NB4 (cell line): Measurements from ENCODE around the gene FLRT3.

Source experiments
- DNase-seq: peaks from one replicate; pipeline ENCODE4 v3.0.0; 2010; ENCODE audit warnings: low read depth
- H3K4me3 ChIP-seq: one replicate; pipeline ENCODE4 v1.5.1; 2011; ENCODE audit warnings: mild to moderate bottlenecking, low read depth, low read length, moderate library complexity
- CTCF ChIP-seq: IDR thresholded peaks from one replicate; pipeline ENCODE4 v1.5.1; 2012; ENCODE audit warnings: low read depth, low read length
- MAX ChIP-seq: IDR thresholded peaks from 2 replicates; pipeline ENCODE4 v1.6.1; 2011; ENCODE audit warnings: low read depth, low read length
- MYC ChIP-seq: IDR thresholded peaks from 2 replicates; pipeline ENCODE4 v1.6.1; 2011; ENCODE audit warnings: low read depth, low read length
- POLR2A ChIP-seq: IDR thresholded peaks from 2 replicates; pipeline ENCODE4 v1.6.1; 2011; ENCODE audit warnings: mild to moderate bottlenecking; ENCODE audit not compliant: insufficient read length; ENCODE audit errors: extremely low read depth

Gene FLRT3

GRCh38 chr20:14303651-14304050, 33.8 kb downstream of the FLRT3 start:
- no peak overlapping the region for H3K4me3 ChIP-seq
- TF ChIP-seq CTCF (no peak), MAX (no peak), POLR2A (no peak), MYC (no peak)
- no peak for DNase-seq

GRCh38 chr20:14303106-14303505, 34.3 kb downstream of the FLRT3 start:
- no peak for TF ChIP-seq MAX
- TF ChIP-seq POLR2A: no peak
- no peak for TF ChIP-seq MYC
- no peak for TF ChIP-seq CTCF
- DNase-seq: no peak

GRCh38 chr20:14299831-14300230, 37.6 kb downstream of the FLRT3 start:
- no peak overlapping the region for H3K4me3 ChIP-seq
- no peak for DNase-seq
- TF ChIP-seq CTCF (no peak), POLR2A (no peak), MAX (no peak), MYC (no peak)

More at GRCh38 chr20:14303106-14303505, 34.3 kb downstream of the FLRT3 start:
- no peak overlapping the region for H3K4me3 ChIP-seq

- DNase-seq: no peak
- no peak overlapping the region for H3K4me3 ChIP-seq
- no peak for TF ChIP-seq CTCF
- TF ChIP-seq POLR2A: no peak
- TF ChIP-seq MAX: no peak
- no peak for TF ChIP-seq MYC
Observed at GRCh38 chr20:14295770-14296309, 41.6 kb downstream of the FLRT3 start.

GRCh38 chr20:14295238-14295637, 42.2 kb downstream of the FLRT3 start:
- DNase-seq: no peak
- TF ChIP-seq POLR2A: no peak
- no peak overlapping the region for H3K4me3 ChIP-seq

- no peak overlapping the region for H3K4me3 ChIP-seq
- TF ChIP-seq MYC (no peak), MAX (no peak), CTCF (no peak), POLR2A (no peak)
Observed at GRCh38 chr20:14291502-14291901, 45.9 kb downstream of the FLRT3 start.

More at GRCh38 chr20:14291502-14291901, 45.9 kb downstream of the FLRT3 start:
- DNase-seq: no peak
